Right ventricle myocardium superior (tissue), 1 donor: ENCODE data around the gene SF1. TPM values are rescaled to one million over a fixed set of nuclear protein-coding genes. Genes with fewer than 3 reads are reported as not detected.

ENCODE experiments used
- ATAC-seq: fragments of 200-7000 bp; cut with Tn5 transposase; one replicate; pipeline ENCODE4 v1.9.1; 2020; ENCODE audit warnings: mild to moderate bottlenecking; ENCODE audit not compliant: poor library complexity
- DNase-seq: peaks from one replicate; pipeline ENCODE4 v3.0.0-alpha.2; 2020
- intact Hi-C: fragments of 100-400 bp; cut with DNase I; formaldehyde crosslinking; loops from one replicate; pipeline ENCODE4 v1.11.2; 2022
- total RNA-seq: library from RNA; stranded (reverse); fragmentation: NEBNext Ultra II Directional; extraction: Animal tissue kit (Norgen Biotek cat#: 25700); gene quantifications from one replicate; pipeline ENCODE4 v1.2.1, GENCODE V29; 2021
- donor health status: DM: no; HTN: yes; CAD: no; lungs with severe emphysema.

The SF1 gene
- total RNA-seq, 1 donor from 2014 or later: 182 TPM

GRCh38 chr11:64788321-64789215 is 10.2 kb upstream of the SF1 start:
- no peak for ATAC-seq
- intact Hi-C loops: no loop called here
- DNase-seq: no peak

- intact Hi-C loops: no loop called here
- ATAC-seq (peak; percentile 70), DNase-seq (peak; percentile 74)
These were observed 9.4 kb upstream of the SF1 start for GRCh38 chr11:64787526-64788320.

- ATAC-seq (no peak), DNase-seq (no peak)
- intact Hi-C loops: no loop called here
These were observed 8.0 kb upstream of the SF1 start for GRCh38 chr11:64786308-64786707.

- no peak for DNase-seq
- intact Hi-C loops: no loop called here
- no peak for ATAC-seq
These were observed 6.7 kb upstream of the SF1 start for GRCh38 chr11:64784813-64785581.

- no peak for ATAC-seq
- intact Hi-C loops: no loop called here
- DNase-seq: no peak
These were observed 194 bp downstream of the SF1 start for GRCh38 chr11:64778223-64778472.

- peak; percentile 91 for DNase-seq
- intact Hi-C loops: no loop called here
- ATAC-seq: peak; percentile 36
These were observed 706 bp downstream of the SF1 start for GRCh38 chr11:64777449-64778222.

- ATAC-seq (no peak), DNase-seq (no peak)
- intact Hi-C loops: no loop called here
These were observed 1.5 kb downstream of the SF1 start for GRCh38 chr11:64776875-64777274.

- intact Hi-C loops: no loop called here
- ATAC-seq: no peak
- DNase-seq: no peak
These were observed 1.9 kb downstream of the SF1 start for GRCh38 chr11:64776425-64776824.

GRCh38 chr11:64774144-64774543 is 4.2 kb downstream of the SF1 start:
- intact Hi-C loops: no loop called here
- ATAC-seq (no peak), DNase-seq (no peak)

GRCh38 chr11:64772303-64773018 is 5.9 kb downstream of the SF1 start:
- DNase-seq: no peak
- no peak for ATAC-seq
- intact Hi-C loops: no loop called here

GRCh38 chr11:64771861-64772260 is 6.5 kb downstream of the SF1 start:
- ATAC-seq (no peak), DNase-seq (no peak)
- intact Hi-C loops: no loop called here

- ATAC-seq (no peak), DNase-seq (no peak)
- intact Hi-C loops: no loop called here
These were observed 8.2 kb downstream of the SF1 start for GRCh38 chr11:64770120-64770519.

- intact Hi-C loops: no loop called here
- ATAC-seq: no peak
- DNase-seq: no peak
These were observed 9.1 kb downstream of the SF1 start for GRCh38 chr11:64769283-64769682.

- no peak for ATAC-seq
- DNase-seq: no peak
- intact Hi-C loops: no loop called here
These were observed 10.0 kb downstream of the SF1 start for GRCh38 chr11:64768300-64768694.

- ATAC-seq: peak; percentile 16
- intact Hi-C loops: no loop called here
- peak; percentile 75 for DNase-seq
These were observed 10.7 kb downstream of the SF1 start for GRCh38 chr11:64767344-64768299.

GRCh38 chr11:64766881-64767280 is 11.5 kb downstream of the SF1 start:
- DNase-seq (no peak), ATAC-seq (no peak)
- intact Hi-C loops: no loop called here
